ENCODE data around the gene VPS18.

DNA sequence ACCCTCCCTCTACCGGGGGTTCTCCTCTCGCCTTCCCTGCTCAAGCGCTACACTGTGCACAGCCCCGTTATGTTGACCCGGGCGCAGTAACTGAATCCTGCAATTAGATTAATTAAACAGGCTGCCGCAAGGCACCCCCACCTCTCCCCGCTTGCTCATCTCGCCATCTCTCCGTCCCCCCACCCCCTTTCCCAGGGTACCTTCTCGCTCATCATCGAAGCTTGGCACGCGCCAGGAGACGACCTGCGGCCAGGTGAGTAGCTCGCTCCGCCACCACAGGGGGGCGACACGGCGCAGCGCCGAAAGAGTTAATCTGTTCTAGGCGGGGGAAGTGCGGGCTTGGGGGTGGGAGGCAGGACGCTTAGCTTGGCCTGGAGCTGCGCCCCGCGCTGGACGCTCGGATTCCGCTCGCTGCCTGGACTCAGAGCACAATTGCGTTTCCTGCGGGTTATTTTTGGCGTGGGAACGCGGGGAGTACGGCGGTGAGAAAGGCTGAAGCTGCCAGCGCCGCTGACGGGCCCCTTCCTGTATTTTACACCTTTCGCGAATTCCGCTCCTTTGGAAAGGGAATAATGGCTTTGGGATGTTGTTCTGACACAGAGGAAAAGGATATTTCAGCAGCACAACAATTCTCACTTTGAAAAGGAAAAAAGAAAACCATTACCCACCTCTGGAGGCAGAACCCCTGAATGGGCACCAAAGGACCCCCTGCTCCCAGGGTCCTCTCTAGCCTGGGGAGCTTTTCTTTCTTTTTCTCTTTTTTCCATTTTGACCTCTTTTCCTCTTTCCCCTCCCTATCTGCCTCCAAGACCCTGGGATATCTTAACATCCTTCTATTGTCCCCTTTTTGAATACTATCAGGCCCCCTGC is 36.4 kb downstream of the VPS18 start:
- TF ChIP-seq, protein P1, sequence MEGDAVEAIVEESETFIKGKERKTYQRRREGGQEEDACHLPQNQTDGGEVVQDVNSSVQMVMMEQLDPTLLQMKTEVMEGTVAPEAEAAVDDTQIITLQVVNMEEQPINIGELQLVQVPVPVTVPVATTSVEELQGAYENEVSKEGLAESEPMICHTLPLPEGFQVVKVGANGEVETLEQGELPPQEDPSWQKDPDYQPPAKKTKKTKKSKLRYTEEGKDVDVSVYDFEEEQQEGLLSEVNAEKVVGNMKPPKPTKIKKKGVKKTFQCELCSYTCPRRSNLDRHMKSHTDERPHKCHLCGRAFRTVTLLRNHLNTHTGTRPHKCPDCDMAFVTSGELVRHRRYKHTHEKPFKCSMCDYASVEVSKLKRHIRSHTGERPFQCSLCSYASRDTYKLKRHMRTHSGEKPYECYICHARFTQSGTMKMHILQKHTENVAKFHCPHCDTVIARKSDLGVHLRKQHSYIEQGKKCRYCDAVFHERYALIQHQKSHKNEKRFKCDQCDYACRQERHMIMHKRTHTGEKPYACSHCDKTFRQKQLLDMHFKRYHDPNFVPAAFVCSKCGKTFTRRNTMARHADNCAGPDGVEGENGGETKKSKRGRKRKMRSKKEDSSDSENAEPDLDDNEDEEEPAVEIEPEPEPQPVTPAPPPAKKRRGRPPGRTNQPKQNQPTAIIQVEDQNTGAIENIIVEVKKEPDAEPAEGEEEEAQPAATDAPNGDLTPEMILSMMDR (conservative IDR thresholded peaks at IDR 0.05): peak; percentile 87
- TF ChIP-seq ZFX (IDR thresholded peaks at IDR 0.05): no peak

All from C4-2B (cell line).